ENCODE results near the gene GPC2.

- TF ChIP-seq POLR2A (IDR thresholded peaks at IDR 0.05) (no peak), CTCF (IDR thresholded peaks at IDR 0.05) (no peak), POLR2AphosphoS5 (IDR thresholded peaks at IDR 0.05) (no peak), EP300 (IDR thresholded peaks at IDR 0.05) (no peak)
Observed at GRCh38 chr7:100169147-100169850, 7.9 kb downstream of the GPC2 start.
